GM18508 (cell line): ENCODE measurements around the gene SCYGR8.
"Not testable (repeated sequence)": the region's sequence is repeated elsewhere in the genome, so short reads cannot be mapped to it uniquely, and the experiment has no call there.

Experiments used
- ATAC-seq: cut with Tn5 transposase; IDR thresholded peaks from one replicate; pipeline ENCODE4 v1.9.1; 2021; ENCODE audit warnings: moderate number of reproducible peaks; ENCODE audit not compliant: insufficient read depth, unreplicated experiment

The SCYGR8 gene, protein sequence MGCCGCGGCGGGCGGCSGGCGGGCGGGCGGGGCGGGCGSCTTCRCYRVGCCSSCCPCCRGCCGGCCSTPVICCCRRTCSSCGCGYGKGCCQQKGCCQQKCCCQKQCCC

DNA sequence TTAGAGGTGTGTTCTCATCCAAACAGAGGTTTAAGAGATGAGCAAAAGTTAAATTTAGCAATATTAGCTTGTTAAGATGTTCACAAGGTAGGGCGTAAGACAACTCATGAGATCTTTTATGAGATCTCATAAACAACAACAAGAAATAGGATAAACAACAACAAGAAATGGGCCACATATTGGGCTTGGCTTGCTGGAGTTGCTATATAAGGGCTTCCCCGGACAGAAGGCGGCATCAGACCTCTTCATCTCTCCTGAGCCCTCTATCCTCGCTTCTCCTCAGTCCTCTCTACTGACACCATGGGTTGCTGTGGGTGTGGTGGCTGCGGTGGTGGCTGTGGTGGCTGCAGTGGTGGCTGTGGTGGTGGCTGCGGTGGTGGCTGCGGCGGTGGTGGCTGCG, at the start of gene SCYGR8:
Gene SCYGR8, plus strand, starts transcription at position 301 of the 400 bp plus-strand sequence. Its CDS starts 0 bp downstream, at position 301.
- no peak for ATAC-seq

DNA sequence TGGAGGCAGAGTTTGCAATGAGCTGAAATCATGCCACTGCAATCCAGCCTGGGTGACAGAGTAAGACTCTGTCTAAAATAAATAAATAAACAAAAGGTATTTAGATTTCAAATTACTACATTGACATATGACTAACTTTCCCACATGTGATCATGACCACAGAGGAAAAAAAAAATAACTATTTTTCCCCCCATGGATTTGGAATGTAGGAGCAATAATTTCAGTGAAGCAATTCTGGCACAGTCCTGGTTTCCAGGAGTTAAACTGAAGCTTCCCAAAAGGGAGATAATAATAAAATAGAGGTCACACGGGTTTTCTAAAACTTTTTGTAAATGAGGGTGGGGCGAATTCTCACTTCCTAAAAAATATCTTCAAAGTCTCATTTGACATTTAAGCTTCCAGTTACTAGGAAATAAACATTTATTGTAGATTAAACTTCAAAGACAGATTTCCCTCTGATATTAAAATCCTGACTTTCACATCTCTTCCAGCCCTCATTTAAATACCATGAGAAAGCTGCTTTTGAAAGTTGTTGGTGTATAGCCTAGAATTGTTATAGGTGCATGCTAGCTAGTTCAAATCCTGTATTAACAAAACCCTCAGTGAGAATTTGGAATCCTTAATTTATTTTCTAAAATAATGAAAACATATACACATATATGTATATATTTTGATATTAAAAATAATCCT, 48.6 kb upstream of the SCYGR8 start:
- no peak for ATAC-seq

DNA sequence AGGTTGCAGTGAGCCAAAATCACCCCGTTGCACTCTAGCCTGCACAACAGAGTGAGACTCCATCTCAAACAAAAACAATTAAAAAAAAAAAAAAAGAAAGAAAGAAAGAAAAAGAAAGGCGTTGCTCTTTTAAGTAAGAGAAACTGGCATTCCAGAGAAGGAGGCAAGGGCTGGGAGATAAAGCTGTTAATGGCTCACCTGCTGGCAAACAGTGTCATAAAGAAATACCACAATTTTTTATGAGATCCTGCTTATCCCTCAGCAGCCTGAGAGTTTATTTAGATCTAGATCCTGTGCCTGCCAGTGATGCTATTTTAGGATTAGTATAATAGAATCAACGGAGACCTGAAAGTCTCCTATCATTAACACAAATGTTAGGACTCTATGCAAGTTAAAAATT, 44.1 kb upstream of the SCYGR8 start:
- no peak for ATAC-seq

DNA sequence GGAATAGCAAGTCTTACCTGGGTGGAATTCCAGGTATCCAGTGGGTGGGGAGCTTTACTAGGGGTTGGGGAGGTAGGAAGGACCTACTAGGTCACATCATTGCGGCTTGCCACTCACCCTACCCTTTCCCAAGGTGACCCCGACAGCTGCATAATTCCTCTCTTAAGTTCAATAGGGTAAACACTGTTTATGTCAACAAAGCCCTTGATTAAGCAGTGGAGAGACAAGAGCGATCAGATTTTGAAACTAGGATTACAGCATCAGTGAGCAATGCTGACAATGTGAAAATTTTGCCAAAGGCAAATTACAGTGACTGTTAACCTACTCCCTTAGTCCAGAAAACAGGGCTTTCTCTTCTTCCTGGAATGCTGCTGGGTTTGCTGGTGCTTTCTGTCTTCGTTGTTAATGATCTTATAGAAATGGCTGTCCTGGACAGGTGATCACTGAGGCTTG, 42.4 kb upstream of the SCYGR8 start:
- ATAC-seq = no peak

DNA sequence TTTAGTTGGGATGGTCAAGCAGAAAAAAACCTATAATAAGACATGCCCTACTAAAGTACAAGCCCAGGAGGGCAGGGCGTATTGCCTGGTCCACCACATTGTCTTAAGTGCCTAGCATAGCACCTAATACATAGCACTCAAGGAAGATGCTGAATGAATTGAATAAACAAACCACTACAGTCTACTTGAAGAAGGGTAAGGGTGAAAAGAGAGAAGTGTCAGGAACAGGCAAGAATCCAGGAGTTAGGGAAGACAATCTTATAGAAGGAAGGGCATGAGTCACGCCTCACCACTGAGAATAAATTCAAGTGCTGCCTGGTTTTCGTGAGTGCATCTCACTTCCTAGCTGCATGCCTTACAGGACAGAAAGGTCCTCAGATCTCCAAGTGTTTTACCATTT, 41.7 kb upstream of the SCYGR8 start:
- ATAC-seq = no peak

DNA sequence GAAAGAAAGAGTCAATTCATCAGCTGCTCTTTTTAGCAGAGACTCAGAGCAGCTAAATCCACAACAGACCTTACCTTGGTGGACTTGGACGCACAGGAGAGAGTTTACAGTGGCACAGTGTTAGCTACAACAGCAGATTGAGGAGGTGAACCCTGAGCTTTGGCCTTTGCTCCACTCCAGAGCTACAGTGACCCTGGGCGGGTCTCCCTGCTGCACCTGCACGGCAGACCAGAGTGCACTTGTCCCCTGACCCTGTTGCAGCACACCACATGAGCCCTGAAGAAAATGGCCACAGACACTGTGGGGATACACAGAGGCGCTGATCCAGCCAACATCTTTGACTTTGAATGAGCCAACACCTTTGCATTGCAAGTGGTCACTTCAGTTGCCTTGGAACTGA, 38.8 kb upstream of the SCYGR8 start:
- no peak for ATAC-seq

DNA sequence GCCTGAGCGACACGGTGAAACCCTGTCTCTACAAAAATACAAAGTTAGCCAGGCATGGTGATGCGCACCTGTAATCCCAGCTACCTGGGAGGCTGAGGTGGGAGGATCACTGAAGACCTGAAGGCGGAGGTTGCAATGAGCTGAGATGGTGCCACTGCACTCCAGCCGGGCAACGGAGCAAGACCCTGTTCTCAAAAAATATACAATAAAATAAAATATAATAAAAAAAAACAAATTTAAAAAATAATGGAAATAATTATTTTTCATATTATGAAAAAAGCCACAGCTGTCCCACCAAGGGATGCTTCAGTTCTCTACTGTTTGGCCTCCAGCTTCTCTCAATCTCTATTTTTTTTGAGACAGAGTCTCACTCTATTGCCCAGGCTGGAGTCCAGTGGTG, 38.3 kb upstream of the SCYGR8 start:
- ATAC-seq = no peak

DNA sequence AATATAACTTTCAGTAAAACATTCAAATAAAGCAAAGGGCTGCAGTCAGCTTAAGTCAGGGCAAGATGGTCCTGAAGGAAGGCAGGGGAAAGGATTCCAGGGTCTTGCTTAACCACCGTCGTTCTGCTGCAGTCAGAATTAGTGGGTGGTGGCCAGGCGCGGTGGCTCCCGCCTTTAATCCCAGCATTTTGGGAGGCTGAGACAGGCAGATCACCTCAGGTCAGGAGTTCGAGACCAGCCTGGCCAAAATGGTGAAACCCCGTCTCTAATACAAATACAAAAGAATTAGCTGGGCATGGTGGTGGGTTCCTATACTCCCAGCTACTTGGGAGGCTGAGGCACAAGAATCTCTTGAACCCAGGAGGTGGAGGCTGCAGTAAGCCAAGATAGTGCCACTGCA, 34.7 kb upstream of the SCYGR8 start:
- no peak for ATAC-seq

DNA sequence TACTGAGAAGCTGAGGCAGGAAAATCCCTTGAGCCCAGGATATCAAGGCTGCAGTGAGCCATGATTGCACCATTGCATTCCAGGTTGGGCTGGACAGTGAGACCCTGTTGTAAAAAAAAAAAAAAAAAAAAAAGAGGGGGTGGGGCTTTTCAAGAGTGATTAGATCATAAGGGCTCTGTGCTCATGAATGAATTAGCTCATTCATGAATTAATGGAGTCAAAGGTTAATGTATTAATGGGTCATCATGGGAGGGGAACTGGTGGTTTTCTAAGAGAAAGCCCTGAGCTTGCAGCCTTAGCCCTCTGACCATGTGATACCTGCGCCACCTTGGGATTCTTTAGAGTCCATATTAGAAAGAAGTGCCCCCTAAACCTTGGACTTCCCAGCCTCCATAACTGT, 32.4 kb upstream of the SCYGR8 start:
- no peak for ATAC-seq

DNA sequence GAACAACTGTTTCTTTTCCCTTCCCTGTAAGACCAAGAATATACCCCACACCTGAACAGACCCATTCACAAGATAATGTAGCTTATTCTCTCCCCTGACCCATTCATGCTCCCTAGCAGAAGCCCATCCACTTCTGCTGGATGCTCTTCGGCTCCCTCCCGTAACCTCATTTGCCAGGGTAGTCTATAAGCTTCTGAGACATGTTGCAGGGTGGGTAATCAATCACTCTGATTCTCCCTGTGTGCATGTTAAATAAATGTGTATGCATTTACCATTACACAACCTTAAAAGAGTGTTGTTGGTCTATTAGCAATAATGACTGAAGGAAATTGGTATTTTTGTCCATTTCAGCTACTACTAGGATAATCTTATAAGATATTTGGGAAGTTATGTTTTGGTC, 29.2 kb upstream of the SCYGR8 start:
- no peak for ATAC-seq

DNA sequence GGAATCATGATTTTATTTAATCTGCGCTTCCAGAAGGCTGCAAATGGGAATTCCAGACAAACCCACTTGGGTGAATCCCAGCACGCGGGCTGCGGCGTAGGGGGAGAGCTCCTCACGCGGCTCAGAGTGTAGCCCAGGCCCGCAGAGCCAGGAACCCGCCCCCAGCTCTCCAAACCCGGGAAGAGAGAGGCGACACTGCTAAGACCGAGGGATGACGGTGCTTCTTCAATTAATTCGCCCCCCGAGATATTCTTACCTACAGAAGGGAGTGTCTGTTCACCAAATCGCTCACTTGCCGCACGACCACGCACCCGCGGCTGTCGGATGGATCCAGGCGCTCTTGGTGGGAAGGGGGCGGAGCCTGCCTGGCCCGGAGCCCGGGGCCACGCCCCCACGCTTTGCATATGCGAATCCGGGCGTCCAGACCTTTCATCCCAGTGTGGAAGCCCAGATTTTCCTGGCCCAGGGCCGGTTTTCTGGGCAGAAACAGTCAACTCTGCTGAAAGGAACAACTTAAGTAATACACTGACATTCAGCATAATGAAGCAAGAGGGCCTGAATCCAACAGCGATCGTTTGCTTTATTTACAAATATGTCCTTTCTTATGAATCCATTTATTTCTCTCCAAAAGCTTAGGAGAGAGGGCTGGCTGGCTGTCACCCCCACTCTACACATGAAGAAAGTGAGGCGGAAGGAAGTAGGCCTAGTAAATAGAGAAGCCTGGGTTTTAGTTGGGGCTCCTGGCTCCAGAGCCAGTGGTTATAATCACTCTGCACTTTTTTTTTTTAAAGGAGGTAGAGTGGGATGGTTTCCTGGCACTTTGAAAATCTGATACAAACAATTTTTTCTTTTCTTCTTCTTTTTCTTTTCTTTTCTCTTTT, 27.8 kb upstream of the SCYGR8 start, which contains the start of gene SLC19A3:
Gene SLC19A3, minus strand, starts transcription at position 342 of the 881 bp plus-strand sequence. CDS start 15,710 bp downstream, outside the sequence.
- ATAC-seq = no peak

DNA sequence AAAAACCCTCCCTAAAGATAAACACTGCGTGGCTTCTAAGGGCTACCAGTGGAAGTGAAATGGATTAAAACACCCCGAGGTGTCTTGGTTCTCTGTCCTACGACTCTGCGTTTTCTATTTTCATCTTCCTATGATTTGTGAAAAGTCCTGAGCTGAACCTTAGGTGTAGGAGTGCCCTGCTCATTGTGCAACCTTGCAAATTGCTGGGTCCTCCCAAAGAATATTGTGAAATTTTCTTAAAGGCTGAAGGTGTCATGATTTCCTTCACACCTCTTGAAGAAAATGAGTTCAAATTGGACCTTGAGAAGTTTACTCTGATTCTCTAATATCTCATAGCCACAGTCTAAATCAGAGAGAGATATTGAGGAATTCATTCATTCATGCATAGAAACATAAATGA, 26.1 kb upstream of the SCYGR8 start:
- no peak for ATAC-seq

DNA sequence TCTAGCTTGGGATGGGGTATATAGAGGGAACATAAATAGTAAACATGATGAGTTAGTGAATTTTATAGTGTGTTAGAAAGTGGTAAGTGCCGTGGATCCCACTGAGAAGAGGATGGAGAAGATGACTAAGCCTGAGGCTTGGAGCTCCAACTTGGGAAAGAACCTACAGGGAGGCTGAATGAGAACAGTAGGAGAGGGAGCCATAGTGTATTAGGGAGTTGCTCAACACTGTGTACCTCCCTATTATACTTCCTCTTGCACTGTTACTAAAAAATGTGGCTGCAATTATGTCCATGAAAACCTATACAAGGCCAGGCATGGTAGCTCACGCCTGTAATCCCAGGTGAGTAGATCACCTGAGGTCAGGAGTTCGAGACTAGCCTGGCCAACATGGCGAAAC, 25.0 kb upstream of the SCYGR8 start:
- ATAC-seq = no peak

DNA sequence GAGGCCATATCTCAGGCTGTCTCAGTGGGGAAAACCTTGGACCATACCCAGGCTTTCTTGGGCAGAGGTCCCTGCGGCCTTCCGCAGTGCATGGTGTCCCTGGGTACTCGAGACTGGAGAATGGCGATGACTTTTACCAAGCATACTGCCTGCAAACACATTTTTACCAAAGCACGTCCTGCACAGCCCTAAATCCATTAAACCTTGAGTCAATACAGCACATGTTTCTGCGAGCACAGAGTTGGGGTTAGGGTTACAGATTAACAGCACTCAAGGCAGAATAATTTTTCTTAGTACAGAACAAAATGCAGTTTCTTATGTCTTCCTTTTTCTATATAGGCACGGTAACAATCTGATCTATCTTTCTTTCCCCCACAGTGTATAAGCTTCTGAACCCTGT, 22.9 kb upstream of the SCYGR8 start:
- ATAC-seq = not testable (repeated sequence)

DNA sequence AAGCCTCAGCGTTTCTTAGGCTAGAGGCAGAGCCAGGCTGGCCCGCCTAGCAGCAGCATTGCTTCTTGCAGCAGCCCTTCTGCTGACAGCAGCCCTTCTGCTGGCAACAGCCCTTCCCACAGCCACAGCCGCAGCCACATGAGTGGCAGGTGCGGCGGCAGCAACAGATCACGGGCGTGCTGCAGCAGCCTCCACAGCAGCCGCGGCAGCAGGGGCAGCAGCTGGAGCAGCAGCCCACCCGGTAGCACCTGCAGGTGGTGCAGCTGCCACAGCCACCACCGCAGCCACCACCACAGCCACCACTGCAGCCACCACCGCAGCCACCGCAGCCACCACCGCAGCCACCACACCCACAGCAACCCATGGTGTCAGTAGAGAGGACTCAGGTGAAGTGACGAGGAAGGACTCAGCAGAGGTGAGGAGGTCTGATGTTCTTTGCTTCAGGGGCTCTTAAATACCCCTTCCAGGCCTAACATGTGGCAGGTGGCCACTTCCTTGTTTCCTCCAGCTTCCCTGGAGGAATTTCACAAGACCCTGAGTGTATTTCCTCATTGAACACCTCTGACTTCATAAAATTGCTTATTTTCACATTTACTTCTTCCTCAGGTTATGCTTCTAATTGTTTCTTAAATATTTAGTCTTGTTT, 21.2 kb upstream of the SCYGR8 start, which contains the start of gene SCYGR6:
Gene SCYGR6, minus strand, starts transcription at position 364 of the 646 bp plus-strand sequence. Its CDS starts 0 bp downstream, at position 364.
- ATAC-seq = no peak

DNA sequence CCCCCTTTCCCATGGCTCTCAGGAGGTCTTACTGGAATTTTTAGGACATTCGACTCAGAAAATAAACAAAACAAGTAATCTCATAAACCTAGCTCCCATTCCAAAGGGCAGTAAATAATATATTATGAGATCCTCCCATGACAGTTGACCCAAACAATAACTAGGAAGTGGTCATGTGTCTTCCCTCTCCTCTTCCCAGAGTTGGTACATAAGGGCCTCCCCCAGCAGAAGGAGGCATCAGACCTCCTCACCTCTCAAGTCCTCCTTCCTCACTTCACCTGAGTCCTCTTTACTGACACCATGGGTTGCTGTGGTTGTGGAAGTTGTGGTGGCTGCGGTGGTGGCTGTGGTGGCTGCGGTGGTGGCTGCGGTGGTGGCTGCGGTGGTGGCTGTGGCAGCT, 17.7 kb upstream of the SCYGR8 start, which contains the start of gene SCYGR7:
Gene SCYGR7, plus strand, starts transcription at position 301 of the 400 bp plus-strand sequence. Its CDS starts 0 bp downstream, at position 301.
- ATAC-seq = no peak

DNA sequence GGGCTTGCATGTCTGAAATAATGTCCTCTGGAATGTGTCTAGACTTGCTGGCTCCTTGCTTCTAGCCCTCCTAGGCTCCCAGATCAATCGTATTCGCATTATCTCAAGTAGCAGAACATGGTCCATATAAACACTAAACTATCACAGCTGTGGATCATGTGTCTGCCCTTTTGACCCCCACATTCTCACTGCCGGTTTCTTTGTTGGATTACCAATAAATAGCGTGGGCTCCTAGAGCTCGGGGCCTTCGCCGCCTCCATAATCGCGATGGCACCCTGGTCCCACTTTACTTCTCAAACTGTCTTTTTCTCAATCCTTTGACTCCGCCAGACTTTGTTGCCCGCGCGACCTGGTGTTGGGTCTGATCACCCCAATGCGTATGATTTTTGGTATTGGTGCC, 6.3 kb upstream of the SCYGR8 start:
- no peak for ATAC-seq

DNA sequence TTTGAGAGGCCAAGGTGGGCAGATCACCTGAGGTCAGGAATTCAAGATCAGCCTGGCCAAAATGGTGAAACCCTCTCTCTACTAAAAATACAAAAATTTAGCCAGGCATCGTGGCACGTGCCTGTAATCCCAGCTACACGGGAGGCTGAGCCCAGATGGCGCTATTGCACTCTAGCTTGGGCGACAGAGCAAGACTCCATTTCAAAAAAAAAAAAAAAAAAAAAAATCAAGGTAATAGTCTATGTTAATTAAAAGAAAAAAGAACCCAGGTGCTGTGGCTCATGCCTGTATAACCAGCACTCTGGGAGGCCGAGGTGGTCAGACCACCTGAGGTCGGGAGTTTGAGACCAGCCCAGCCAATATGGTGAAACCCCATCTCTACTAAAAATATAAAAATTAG, 5.0 kb upstream of the SCYGR8 start:
- not testable (repeated sequence) for ATAC-seq

DNA sequence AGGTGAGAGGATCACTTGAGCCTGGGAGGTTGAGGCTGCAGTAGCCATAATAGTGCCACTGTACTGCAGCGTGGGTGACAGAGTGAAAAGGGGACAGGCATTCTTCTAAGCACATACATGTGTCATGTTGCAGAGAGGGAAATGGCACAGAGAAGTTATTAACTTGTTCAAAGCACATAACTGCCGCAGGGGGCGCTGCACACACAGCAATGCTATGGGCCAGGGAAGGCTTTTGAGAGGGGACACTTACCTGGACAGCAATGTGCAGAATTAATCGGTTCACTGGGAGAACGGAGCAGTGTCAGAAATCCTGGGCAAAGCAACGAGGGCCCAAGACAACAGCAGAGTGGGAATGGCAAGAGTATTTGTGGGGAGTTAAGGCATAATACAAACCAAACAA, 2.4 kb downstream of the SCYGR8 start:
- ATAC-seq = no peak

DNA sequence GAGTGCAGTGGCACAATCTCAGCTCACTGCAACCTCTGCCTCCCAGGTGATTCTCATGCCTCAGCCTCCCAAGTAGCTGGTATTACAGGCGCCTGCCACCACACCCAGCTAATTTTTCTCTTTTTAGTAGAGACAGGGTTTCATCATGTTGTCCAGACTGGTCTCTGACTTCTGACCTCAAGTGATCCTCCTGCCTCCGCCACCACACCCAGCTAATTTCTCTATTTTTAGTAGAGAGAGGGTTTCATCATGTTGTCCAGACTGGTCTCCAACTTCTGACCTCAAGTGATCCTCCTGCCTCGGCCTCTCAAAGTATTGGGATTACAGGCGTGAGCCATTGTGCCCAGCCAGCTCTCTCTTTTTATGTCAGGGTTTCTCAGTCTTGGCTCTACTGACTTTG, 10.6 kb downstream of the SCYGR8 start:
- not testable (repeated sequence) for ATAC-seq
